GM04504 (cell line): ENCODE results near the gene LAMA2.
A peak's percentile ranks its signal among the peaks of the same experiment; 100 is the strongest.

Experiments
- DNase-seq: peaks from one replicate; pipeline ENCODE4 v3.0.0-alpha.2; 2012; ENCODE audit warnings: low read depth

The LAMA2 gene

GRCh38 chr6:129494099-129494498, 611.2 kb downstream of the LAMA2 start:
- no peak for DNase-seq

GRCh38 chr6:129494586-129494985, 611.6 kb downstream of the LAMA2 start:
- no peak for DNase-seq

- no peak for DNase-seq
Observed at GRCh38 chr6:129495652-129496051, 612.7 kb downstream of the LAMA2 start.

GRCh38 chr6:129497481-129498441, 614.8 kb downstream of the LAMA2 start:
- DNase-seq: peak; percentile 40

GRCh38 chr6:129498541-129498940, 615.6 kb downstream of the LAMA2 start:
- DNase-seq: no peak

GRCh38 chr6:129498950-129499842, 616.3 kb downstream of the LAMA2 start:
- DNase-seq: peak; percentile 42

- no peak for DNase-seq
Observed at GRCh38 chr6:129499843-129500219, 616.9 kb downstream of the LAMA2 start.

- peak; percentile 81 for DNase-seq
Observed at GRCh38 chr6:129500958-129501739, 618.2 kb downstream of the LAMA2 start.

GRCh38 chr6:129501740-129502660, 619.1 kb downstream of the LAMA2 start:
- DNase-seq: no peak

- DNase-seq: no peak
Observed at GRCh38 chr6:129504456-129504855, 621.5 kb downstream of the LAMA2 start.

- DNase-seq: no peak
Observed at GRCh38 chr6:129507059-129507807, 624.3 kb downstream of the LAMA2 start.

- no peak for DNase-seq
Observed at GRCh38 chr6:129507846-129508245, 624.9 kb downstream of the LAMA2 start.

GRCh38 chr6:129508477-129509145, 625.7 kb downstream of the LAMA2 start:
- DNase-seq: no peak

- DNase-seq: no peak
Observed at GRCh38 chr6:129510950-129511349, 628.0 kb downstream of the LAMA2 start.

- no peak for DNase-seq
Observed at GRCh38 chr6:129513471-129513870, 630.5 kb downstream of the LAMA2 start.

- DNase-seq: no peak
Observed at GRCh38 chr6:129515004-129515403, 632.1 kb downstream of the LAMA2 start.

GRCh38 chr6:129516005-129516404, 633.1 kb downstream of the LAMA2 start:
- no peak for DNase-seq

- DNase-seq: no peak
Observed at GRCh38 chr6:129516787-129517186, 633.8 kb downstream of the LAMA2 start.

GRCh38 chr6:129517288-129517687, 634.4 kb downstream of the LAMA2 start:
- DNase-seq: no peak

GRCh38 chr6:129519750-129520149, 636.8 kb downstream of the LAMA2 start:
- no peak for DNase-seq
